GM18870 (cell line): ENCODE measurements around the gene ESYT2.

Source experiments
- ATAC-seq: cut with Tn5 transposase; IDR thresholded peaks from one replicate; pipeline ENCODE4 v1.9.1; 2021; ENCODE audit warnings: moderate library complexity; ENCODE audit not compliant: unreplicated experiment

The ESYT2 gene

DNA sequence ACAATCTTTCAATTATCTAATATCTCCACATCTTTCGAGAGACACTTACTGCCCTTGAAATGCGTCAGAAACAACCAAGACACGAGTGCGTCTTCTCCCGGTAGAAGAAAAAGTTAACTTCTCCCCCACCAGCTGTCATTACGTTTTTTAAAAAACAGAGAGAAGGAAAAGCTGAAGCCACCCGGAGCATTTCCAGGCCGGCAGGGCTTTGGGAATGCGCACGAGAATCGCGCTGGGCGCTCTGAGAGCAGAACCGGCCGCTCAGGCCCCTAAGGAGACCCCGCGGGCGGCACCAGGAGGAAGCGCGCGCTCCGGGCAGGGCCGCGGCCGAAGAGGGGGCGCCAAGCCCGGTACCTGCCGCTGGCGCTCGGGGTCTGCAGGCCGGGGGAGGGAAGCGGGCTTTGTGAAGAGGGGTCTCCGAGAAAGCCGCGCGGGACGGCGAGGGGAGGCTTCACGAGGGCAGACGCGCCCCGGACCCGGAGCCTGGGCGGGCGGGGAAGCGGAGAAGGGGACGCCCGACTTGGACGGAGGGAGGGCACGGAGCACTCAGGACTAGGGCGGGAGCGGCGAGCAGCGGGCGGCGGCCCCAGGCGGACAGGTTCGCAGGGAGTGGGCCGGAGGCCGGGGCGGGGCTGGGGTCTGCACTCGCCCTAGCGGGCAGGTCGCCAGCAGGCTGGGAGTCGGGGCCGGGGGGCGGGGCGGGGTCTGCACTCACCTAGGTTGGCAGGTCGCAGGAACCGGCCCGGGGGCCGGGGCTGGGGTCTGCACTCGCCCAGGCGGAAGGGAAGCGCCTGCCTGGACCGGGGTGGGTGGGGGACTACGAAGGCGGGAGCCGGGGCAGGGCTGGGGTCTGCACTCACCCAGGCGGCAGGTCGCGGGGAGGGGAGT is 932 bp downstream of the ESYT2 start:
- no peak for ATAC-seq

DNA sequence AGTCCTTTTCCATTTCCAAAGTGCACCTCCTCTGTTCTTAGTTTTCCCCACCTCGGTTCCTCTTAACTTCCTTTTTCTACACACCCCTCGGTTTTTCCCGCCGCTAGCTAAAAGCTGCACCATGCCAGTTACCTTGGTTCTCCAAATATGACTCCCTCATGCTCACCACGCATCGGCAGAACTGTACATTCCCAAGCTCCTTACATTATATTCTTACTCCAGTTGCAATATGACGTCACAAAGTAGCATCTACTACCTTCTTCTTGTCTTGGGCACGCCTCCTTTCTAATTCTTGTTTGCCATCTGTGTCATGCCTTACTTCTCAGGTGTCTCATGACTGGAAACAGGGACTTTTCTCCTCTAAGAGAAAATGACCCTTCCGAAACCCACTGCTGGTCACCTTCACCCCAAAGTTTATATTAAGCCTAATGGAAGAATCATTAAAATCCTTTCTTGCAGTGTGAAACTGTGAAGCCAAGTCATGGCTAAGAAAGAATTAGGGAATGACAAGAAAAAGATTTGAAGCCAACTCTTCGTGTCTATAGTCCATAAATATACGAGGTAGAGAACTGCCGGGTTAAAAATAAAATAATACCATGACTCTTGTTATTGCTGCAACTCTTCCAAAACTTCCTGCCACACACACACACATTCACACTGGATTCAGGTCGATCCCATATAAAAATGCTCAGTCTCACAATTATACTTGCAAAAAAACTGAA is 1.7 kb downstream of the ESYT2 start:
- ATAC-seq, result no peak

DNA sequence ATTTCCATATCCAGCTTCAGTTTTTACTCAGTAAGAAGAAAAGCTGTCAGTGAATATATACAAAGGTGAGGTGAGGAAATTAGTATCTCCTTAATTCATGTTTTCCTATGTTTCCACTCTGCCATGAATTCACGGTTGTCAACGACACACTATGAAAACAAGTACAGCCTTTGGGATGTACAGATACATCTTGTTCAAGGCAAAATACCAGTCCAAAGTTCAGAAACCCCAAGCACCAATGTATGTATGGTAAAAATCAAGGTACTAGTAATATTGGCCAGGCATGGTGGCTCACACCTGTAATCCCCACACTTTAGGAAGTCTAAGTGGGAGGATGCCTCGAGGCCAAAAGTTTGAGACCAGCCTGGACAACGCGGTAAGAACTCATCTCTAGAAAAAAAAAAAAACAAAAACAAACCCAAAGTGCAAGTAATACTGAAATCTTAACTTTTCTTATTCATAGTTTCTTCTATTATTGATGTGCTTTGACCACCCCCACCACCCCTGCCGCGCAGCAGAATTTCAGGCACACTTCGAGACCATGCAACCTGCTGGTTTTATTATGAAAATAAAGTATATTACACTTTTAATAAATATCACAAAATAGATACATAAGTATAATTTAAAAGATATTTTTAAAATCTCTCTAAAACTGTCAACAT is 3.5 kb downstream of the ESYT2 start:
- ATAC-seq, result no peak

DNA sequence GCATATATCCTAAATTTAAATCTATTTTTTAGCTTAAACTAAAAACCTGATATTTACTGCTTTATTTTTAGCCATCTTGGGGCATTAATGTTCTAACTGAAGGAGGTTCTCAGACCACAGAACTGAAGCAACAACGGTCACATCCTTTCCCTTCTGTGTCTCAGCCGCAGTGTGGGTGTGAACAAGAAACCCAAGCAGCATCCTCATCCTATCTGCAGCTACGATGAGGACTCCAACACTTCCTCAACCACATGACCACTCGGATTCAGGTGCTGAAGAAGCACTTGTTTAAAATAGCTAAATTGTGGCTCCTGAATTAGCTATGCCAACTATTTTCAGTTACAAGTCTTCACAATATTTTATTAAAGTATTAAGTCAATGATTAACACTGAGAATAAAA is 5.3 kb downstream of the ESYT2 start:
- peak; percentile 84 for ATAC-seq

DNA sequence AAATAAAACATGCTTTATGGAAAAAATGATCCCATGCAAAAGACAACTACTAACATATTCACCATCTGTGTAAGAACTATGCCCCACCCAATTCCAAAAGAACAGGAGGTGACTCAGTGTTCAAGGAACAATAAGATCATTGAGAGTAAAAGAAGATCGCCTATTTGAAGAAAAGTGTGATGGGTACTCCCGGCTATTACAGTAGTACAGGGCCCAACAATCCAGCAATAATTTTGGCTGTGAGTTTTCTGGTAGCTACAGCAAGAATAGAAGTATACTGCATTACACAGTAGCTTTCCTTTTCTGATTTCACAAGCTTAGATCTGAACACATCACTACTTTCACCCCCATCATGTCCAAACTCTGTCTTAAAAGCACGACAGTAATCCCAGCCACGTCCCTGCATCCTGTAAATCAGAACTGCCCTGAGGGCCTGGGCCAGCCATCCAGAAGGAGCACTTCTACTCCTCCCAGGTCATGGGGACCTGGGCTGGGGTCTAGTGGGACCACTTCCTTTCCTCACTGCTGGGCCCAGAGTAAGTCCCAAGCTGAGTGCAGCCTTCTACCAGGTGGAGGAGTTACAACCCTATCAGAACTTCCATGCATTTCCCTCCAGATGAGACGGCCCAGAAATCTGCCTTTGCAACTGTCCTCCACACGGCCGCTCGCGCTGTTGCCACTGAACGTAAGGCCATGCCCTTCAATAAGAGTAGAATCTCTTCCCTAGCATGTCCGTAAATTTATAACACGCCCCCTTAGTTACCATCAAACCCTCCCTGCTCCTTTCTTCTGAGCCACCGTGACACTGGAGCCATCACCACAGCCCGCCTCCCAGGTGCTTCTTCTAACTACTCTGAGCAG is 7.9 kb downstream of the ESYT2 start:
- no peak for ATAC-seq

DNA sequence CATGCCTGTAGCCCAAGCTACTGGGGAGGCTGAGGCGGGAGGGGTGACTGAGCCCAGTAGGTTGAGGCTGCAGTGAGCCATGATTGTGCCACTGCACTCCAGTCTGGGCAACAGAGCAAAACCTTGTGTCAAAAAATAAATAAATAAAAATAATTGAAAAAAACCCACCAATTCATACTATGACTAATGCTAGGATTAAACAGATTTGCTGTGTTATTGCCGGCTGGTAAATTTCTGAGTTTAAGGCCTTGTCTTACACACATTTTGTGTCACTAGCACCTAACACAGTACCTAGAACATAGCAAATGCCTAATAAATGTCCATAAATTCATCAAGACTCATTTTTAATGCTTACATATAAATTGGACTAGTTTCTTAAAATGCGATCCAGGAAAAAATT is 8.7 kb downstream of the ESYT2 start:
- ATAC-seq, result no peak

DNA sequence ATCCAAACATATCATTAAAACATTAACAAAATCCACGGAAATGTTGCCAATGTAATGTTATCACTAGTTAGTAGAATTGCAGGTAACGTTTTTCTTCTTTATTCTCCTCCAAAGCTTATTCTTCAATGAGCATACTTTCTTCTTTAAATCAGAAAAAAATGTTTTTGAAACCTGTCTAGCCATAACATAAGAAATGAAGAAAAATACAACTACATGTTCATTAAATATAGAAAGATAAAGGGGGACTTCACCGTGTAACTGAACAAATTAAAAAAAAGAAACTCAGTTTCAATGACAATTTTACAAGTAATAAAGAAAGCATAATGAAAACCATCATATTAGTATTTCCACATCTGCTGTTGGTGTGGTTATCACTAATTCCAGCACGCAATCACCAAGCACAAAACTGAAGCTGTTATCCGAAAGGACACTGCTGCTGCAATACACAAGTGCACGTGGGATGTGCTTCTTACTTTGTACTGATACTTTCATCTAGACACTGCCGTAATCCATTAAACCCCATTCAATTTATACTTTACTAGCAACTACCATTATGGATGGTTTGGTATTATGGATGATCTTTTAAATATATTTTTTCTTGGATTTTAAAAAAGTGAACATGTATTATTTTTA is 9.6 kb downstream of the ESYT2 start:
- no peak for ATAC-seq

DNA sequence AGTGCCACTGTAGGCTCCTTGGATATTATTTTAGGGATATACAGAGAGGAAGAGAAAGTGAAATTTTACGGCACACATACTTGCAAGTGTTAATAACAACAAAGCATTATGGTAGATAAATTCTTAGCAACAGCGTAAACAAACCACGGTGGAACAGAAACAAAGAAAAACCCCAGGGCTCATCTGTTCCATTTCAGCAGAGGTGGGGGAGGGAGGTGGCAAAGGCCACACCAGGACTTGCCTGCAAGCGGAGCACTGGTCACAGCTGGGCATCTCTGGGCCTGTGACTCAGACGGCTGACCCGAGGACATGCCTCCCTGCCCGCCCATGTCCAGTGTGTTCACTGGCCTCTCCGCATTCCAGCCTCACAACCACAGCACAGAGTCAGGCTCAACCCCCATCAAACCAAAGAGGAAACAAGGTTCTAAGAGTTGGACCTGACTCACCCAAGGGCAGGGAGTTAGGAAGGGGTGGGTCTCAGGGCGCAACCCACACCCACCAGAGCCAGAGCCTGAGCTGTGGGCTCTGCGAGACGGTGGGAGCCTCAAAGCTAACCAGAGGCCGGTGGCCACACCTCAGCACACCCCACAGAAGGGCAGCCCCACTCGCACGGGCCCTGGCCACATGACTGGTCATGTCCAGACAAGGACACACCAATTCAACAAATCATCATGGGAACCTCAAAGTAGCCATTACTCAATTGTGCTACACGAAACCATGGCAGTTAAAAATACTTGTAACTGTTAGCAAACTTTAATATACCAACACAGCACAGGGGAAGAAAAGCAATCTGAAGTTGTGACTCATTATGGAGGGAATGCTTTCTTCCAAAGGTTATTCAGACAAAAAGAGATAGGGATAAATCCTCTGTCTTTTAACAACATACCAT is 10.7 kb downstream of the ESYT2 start:
- ATAC-seq, result peak; percentile 88

DNA sequence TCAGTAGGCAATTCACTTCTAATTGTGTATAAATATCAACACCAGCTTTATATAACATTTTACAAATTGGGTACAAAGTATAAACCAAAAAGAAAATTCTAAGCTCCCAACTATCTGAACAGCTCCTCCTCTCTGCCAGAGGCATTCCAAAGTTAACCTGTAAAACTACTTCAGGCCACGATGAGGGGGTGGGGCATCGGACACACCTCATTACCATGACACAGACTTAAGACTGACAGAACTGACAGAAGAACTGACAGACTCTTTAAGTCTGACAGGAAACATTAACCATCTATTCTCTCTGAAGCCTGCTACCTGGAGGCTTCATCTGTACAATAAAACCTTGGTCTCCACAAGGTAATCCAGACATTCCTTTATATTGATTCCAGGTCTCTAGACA is 12.3 kb downstream of the ESYT2 start:
- no peak for ATAC-seq

DNA sequence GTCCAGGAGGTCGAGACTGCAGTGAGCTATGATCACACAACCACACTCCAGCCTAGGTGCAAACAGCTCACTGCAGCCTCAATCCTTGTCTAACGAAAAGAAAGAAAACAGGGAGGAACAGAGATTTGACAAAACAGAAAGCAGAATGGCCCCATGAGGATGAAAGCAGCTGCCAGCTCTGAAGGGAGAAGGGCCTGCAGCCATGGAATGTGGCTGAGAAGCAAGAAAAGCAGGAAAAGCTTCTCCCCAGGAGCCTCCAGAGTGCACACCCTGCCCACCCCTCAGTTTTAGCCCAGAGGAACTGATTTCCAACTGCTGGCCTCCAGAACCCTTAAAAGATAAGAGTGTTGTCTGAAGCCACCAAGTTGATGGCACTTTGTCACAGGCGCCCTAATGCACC is 13.0 kb downstream of the ESYT2 start:
- no peak for ATAC-seq

DNA sequence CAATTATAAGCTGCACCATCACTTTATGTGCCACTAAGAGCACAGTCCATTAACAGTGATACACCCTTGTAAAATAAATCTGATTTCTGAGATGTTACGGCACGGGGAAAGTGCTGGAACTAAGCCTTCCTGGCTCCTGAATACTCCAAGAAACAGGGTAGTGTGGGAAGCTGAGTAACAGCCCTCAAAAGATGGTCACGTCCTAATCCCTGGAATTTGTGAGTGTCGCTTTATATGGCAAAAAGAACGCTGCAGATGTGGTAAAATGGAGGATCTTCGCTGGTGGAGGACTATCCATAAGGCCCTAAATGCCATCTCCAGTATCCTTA is 13.5 kb downstream of the ESYT2 start:
- ATAC-seq, result no peak

DNA sequence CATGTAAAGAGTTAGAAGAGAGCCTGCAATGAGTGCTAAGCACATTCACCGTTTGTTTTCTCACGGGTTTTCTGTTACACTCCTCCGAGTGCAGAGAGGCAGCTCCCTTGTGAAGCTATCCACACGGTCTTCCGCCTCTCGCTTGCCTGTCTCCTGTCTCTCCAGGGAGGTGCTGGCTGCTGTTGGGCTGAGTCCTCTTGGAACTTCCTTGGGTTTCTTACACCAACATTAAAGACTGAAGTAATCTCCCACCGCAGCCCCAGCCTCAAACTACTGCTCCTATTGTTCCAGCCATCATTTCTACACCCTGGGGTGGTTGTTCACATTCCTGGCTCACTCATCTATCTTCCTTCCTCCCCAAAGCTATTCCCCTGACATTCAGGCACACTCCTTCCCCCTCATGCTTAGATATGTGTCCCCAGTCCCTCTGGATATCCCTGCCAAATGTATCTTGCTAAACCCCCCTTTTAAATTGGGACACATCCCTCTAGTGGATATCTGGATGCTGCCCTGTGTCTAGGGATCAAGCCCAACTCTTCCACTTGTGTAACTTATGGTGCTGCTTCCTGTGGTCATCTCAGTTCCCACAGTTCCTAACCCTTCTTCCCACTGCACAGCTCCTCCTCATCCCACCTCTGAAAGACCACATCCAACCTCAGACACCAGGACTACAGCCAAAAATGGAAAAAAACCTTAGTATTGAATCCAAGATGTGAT is 14.1 kb downstream of the ESYT2 start:
- ATAC-seq, result no peak

DNA sequence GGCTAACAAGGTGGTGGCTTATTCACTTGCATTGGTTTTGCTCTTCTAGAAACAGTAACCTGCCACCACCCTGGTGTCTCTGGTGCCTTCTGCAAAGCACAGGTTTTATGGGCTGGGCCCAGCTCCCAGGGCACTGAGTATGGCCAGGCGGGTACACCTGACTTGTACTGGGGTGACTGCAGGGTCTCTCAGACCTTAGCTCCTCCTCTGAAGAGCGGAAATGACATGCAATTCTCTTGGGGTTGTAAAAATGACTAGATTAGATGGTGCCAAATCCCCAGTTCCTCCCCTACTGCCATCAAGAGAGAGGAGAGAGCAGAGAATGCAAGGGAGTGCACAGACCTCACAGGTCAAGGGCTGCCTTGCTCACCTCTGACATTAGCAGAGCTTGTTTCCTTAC is 14.7 kb downstream of the ESYT2 start:
- no peak for ATAC-seq

DNA sequence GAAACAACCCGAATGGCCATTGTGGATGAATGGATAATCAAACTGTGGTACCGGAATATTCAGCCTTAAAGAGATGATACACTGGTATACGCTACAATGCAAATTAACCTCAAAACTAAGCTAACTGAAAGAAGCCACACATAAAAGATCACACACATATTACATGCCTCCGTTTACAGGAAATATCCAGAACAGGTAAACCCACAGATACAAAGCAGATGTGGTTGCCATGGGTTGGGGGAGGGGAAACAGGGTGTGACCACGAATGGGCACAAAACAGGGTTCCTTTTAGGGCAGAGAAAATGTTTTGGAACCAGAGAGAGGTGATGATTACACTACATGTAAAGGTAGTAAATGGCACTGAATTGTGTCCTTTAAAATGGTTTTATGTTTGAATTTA is 16.6 kb downstream of the ESYT2 start:
- ATAC-seq, result no peak

DNA sequence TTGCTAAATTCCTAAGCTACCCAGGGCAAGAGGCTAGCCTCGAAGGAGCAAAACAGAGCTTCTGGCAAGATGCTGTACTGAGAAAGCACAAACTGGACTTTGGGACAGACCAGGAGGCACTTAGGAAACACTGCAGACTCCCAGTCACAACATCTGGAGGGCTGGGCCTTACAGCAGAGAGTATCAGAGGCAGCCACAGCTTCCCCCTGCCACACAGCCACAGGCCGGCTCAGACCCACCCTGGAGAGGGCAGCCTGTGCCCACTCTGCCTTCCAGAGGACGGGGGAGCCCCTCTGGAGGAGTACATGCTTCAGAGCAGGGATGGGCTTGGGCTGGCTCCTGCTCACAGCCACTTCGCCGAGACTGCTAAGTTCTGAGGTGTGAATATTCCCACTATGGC is 17.4 kb downstream of the ESYT2 start:
- ATAC-seq, result no peak

DNA sequence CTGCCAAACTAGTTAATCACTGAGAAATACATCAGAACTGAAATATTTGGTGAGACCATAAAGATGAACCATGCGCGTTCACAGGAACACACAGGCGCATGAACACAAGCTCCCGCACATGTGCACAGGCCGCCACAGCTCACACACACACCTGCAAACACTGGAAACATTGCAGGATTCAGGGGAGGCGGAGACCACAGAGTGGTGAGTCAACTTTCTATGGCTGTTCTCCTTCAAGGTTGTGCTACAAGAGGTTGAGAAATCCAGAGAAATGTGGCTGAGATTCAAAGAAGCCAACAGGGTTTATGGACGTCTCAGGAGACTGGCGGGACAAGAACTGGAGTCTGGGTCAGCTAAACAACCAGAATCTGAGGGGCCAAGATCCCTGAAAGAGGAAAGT is 17.8 kb downstream of the ESYT2 start:
- no peak for ATAC-seq

DNA sequence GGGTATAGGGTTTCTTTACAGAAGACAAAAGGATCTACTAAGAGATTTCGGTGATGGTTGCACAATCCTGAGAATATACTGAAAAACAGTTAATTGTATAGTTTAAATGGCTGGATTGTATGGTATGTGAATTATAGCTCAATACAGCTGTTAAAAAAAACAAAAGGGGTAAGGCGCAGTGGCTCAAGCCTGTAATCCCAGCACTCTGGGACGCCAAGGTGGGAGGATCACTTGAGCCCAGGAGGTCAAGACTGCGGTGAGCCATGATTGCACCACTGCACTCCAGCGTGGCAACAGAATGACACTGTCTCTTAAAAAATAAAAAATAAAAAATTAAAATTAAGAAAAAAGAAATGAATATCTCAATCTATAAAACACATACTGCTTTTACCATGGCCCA is 18.5 kb downstream of the ESYT2 start:
- ATAC-seq, result no peak

DNA sequence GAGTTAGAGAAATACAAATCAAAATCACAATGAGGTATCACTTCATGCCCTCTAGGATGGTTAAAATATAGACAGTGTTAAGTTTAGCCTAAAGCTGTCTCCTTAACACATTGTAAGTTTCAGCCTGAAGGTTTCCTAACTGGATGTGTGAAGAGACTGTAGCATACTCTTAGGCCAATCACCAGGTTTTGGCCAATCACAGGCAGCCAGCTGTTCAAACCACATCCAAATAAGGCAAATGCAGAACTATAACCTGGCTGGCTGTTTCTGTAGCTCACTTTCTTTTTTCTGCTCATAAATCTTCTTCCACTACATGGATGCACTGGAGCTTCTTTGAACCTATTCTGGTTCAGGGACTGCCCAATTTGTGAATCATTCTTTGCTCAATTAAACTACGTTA is 19.7 kb downstream of the ESYT2 start:
- peak; percentile 92 for ATAC-seq

DNA sequence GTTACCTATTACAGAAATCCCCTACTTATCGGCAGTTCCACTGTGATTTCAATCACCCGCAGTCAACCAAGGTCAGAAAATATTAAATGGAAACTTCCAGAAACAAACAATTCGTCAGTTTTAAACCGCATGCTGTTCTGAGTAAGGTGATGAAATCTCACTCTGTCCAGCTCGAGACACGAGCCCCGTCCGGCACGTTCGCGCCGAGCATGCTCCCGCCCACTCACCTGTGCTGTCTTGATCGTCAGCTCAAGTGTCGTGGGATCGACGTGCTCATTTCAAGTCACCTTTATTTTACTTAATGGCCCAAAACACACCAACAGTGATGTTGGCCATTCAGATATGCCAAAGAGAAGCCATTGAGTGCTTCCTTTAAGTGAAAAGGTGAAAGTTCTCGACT is 21.2 kb downstream of the ESYT2 start:
- no peak for ATAC-seq
